NCI-H748 treated with DMSO at 0.1 percent for 48 hours (cell line): ENCODE measurements around the gene TMED4.
"Not testable (repeated sequence)": the region's sequence is repeated elsewhere in the genome, so short reads cannot be mapped to it uniquely, and the experiment has no call there.

ENCODE experiments used
- DNase-seq: peaks from one replicate; lab custom pipeline; 2025; lab: John Stamatoyannopoulos, UW

The TMED4 gene

DNA sequence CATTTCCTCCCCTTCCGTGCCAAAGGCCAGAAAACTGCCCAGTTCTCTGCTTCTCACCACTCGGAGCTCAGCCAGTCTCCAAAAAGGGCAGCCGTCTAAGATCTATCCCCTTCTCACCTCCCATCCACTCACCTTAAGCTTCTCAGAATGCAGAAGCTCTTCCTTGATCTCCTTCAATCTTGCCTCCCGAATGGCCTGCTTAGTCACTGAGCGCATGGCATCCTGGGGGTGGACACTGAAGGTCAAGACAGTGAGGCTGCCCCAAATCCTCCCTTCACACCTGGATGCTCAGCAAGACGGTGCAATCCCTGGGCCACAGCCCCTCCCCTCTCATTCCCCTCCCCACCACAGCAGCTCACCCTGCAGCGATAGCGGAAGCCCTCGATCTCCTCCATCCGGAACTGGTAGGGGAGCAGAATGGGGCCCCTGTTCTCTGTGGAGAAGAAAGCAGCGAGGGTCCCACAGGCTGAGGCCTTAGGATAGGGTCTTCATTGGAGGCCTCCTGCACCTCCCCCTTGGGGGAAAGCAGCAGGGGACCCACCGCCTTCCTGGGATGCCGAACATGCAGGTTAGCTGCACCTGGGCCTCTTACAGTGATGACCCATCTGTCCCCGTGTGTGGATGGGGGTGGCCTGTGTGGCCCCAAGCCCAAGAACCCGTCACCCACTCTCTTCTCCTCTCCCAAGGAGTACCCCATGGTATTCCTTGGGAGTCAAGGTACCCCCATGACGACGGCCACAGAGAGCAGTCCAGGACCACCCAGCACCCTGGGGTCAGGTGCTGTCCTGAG, 13.1 kb downstream of the TMED4 start:
- DNase-seq: no peak

DNA sequence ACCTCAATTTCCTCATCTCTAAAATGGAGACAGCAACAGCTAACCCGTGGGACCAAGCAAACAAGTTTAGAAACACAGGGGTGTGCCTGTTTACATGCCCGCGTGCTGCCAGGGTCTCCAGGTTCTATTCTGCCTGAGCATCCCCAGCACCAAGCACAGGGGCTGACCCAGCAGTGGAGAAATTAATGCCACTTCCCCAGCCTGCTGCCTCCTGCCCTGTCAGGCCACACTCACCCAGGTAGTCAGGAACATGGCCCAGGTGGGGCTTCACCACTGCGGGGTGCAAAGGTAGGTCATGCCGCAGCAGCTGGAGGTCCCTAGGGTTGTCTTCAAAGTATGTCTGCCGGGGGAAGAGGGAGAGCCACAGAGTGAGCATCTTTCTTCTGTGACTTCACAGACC, 14.1 kb downstream of the TMED4 start:
- no peak for DNase-seq

DNA sequence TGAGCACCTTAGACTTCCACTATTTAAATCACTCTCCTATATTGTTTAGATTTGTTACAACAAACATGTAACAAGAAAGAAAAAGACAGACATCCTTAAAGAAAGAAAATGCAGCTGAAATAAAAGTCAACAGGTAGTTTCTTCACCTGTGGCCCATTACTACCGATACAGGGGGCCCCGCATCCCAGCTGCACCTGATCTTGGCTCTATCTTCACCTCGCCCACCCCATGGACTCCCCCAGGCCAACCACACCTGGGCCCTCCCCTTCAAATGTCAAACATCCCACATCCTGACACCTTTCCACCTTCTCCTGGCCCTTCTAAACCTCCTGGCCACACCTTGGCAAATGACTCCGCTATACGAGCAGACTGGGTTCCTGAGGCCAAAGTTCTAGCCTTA, 15.4 kb downstream of the TMED4 start:
- DNase-seq: no peak

DNA sequence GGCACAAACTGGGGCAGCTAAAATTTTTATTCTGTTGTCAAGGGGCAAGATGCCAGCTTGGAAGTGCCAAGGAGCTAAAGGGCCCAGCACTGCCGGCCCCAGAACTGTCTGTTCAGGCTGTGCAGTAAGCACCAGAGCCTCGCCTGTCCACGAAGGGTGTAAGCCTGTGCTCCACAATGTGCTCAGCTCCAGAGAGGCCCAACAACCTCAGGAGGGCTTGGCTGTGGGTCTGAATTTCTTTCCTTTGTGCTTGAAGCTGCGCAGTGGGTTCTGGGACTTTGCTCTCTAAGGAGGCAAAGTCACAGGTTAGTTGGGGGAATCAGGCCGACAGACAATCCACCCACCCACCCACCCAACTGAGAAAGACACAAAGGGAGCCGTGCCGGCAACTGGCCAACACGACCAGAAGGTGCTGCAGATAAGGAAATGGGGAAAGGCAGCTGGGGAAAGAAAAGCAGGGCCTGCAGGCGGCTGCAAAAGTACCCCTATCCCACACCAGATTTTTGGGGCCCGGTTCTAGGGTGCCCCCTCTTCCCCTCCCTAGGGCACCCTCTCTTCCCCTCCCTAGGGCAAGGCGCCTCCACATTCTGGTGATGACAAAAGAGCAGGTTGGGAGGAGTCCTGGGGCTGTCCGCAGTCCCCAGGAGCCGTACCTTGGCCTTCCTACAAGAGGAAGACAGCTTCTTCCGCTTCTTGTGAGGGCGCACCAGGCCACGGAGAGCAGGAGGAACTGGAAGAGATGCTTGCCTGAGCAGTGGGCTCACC, 16.1 kb downstream of the TMED4 start:
- DNase-seq: no peak

DNA sequence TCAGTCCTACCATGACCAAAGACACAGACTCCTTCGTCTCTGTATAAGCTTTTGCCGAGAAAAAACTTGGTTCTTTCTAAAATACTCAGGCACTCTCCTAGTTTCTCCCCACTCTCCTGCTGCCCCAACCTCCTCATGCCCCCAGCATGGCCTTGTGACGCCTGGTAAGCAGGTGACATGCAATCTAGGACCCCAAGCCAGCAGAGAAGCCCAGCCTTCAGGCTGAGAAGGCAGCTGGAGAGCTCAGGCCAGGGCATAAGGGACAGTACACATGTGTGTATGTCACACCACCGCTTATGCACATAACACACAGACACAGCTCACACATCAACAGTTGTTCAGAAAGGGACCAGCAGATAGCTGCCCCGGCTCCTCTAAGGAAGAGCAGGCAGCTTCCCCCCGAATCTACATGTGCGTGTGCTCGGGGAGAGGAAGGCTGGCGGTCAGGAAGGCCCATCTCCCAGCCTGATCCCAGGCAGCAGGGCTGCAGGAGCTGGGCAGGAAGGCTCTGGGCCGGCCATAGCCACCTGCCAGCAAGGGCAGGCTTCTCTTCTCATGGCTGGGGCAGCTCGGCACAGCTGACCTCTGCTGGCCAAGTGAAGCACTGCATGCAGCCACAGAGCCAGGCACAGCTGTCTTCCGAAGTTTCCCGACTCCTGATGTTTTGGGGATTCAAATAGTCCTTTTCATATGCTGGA, 16.8 kb downstream of the TMED4 start:
- DNase-seq: no peak

DNA sequence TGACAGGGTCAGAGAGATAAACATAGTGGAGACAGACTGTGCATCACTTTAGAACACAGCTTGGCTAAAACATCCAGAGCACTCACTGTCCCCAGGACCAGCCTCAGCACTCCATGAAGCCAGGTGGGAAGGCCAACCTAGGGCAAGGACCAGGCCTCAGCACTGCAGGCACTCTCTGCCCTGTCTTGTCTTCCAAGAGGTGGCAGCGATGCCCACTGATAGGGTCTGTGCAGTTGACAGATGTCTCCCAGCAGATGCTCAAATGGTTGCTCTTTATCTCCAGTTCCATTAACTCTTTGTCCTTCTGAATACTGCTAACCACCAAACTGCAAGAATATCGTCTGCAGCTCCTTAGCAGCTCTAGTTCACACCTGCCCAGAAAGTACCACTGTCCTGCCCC, 17.4 kb downstream of the TMED4 start:
- no peak for DNase-seq

DNA sequence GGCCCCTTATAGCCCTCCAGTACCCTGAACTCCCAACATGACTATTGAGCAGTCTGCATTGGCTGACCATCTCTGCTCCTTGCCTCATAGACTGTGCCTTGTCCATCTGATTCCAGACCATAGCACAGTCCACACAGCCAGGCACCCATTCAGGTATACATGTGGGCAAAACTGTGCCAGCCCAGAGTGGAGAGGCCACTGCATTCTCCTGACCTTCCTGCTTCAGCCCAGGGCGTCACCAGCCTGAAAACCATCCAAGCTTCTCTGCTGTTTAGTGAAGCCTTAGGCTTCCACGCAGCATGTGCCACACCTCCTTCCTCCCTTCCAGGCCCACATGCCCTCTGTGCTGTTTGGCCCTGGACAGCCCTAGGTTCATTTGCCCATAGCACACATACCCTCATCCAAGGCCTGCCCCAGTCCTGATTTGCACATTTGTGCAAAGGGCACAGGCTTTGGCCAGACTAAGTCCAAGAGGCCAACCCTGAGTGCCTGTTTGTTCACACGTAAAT, 18.8 kb downstream of the TMED4 start:
- no peak for DNase-seq

DNA sequence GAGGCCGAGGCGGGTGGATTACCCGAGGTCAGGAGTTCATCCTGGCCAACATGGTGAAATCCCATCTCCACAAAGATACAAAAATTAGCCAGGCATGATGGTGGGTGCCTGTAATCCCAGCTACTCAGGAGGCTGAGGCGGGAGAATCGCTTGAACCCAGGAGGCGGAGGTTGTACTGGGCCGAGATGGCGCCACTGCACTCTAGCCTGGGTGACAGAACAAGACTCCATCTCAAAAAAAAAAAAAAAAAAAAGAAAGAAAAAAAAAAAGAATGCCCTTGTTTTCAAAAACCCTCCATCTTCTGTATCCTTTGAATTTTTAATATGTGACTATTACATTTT, 19.4 kb downstream of the TMED4 start:
- DNase-seq: not testable (repeated sequence)

DNA sequence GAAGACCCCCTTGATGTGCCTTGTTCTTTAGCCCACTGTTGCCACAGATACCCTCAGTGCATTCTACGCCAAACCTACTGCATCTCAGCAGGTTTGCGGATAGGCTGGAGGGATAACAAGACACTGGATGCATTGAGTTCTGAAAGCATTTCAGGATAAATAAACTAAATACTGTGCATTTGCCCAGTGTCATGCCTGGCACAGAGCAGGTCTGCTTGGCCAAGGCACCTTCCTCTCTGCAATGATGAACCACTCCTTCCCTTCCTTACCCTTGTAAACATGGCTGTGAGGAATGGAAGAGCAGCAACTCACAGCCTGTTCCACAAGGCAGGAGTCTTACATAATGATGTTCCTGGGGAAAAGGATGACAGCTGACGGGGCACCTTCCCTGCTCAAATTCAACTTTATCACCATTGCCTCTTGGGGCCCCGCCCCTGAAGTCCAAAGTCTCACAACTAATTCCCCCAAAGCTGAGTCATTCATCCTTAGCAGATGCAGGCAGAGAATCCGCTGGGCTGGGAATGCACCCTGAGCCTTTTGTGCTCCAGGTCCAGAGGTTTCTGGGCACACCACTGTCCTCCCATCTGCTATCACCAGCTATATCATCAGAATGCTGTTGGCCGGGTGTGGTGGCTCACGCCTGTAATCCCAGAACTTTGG, 19.9 kb downstream of the TMED4 start:
- DNase-seq: no peak

DNA sequence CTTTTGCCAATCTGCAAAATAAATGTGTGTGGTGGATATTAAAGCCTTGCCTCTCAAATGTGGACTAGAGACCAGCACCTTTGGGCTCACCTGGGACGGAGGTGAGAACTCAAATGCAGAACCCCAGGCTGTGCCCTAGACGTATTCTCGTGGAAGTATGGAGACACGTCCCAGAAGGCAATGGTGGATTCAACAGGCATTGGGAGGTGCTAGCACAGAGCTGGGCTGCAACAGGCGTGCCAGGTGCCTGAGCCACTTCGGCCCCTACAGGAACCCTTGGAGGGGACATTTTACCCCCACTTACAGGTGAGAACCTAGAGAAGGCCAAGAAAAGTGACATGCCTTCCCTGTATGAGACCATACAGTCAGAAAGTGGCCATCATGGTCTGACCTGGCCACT, 20.6 kb downstream of the TMED4 start:
- DNase-seq: no peak

DNA sequence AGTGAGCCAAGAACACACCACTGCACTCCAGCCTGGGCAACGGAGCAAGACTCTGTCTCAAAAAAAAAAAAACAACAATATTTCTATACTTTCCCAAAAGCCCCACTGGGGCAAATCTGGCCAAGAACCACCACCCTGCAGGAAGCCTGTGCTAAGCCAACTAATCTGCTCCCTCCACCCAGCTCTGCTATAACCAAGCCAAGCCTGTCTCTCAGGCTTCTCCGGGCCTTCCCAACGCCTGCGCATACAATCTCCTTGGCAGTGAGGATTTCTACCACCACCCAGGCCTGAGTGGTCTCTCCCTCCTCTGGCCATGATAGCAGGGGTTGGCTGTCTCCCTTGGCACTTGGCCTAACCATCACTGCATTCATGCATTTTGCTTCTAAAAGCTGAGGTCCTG, 22.5 kb downstream of the TMED4 start:
- DNase-seq: no peak

DNA sequence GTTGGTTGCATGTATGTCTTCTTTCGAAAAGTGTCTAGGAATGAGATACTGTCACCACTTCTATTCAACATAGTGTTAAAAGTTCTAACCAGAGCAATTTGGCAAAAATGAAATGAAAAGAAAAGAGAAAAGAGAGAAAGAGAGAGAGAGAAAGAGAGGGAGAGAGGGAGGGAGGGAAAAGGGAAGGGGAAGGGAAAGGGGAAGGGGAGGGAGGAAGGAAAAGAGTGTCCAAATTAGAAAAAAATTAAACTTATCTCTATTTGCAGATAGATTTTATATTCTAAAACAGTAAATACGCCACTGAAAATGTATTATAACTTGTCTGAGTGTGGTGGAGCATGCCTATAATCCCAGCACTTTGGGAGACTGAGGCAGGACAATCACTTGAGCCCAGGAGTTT, 24.5 kb downstream of the TMED4 start:
- no peak for DNase-seq

DNA sequence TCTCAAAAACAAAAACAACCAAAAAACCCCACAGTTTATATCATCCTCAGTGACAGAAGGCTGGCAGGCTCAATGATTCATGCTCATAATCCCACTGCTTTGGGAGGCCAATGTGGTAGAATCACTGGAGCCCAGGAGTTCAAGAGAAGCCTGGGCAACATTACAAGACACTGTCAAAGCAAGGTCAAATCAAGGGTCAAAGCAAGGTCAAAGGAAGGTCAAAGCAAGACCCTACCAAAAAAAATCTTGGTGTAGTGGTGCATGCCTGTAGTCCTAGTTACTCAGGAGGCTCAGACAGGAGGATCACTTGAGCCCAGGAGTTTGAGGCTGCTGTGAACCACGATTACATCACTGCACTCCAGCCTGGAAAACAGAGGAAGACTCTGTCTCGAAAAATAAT, 26.7 kb downstream of the TMED4 start:
- no peak for DNase-seq

DNA sequence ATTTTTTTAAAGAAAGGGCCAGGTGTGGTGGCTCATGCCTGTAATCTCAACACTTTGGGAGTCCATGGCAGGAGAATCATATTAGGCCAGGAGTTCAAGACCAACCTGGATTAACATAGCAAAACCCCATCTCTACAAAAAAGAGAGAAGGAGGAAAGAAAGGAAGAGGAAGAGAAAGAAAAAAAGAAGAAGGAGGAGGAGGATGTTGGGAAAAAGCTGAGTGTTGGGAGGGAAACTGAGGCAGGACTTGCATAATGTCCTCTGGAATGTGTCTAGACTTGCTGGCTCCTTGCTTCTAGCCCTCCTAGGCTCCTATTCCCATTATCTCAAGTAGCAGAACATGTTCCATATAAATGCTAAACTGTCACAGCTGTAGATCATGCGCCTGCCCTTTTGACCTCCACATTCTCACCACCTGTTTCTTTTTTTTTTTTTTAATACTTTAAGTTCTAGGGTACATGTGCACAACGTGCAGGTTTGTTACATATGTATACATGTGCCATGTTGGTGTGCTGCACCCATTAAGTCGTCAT, 29.5 kb downstream of the TMED4 start:
- DNase-seq: not testable (repeated sequence)

DNA sequence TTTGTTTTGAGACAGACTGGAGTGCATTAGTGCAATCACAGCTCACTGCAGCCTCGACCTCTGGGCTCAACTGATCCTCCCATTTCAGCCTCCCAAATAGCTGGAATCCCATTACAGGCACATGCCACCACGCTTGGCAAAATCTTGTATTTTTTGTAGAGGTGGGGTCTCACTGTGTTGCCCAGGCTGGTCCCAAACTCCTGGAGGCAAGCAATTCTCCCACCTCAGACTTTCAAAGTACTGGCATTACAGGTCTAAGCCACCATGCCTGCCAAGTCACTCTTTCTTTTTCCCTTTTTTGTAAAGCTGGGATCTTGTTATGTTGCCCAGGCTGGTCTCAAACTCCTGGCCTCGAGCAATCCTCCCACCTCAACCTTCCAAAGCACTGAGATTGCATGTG, 32.6 kb downstream of the TMED4 start:
- DNase-seq: no peak

DNA sequence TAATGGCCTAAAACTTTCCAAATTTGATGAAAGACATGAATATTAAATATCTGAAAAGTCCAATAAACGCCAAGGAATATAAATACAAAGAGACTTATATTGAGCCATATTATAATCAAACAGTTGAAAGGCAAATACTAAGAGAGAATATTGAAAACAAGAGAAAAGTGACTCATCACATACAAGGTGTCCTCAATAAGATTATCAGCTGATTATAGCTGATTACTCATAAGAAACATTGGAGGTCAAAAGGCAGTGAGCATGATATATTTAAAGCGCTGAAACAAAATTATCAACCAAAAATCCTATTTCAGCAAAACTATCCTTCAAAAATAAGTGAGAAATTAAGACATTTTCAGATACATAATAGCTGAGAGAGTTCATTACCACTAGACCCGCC, 33.1 kb downstream of the TMED4 start:
- no peak for DNase-seq

DNA sequence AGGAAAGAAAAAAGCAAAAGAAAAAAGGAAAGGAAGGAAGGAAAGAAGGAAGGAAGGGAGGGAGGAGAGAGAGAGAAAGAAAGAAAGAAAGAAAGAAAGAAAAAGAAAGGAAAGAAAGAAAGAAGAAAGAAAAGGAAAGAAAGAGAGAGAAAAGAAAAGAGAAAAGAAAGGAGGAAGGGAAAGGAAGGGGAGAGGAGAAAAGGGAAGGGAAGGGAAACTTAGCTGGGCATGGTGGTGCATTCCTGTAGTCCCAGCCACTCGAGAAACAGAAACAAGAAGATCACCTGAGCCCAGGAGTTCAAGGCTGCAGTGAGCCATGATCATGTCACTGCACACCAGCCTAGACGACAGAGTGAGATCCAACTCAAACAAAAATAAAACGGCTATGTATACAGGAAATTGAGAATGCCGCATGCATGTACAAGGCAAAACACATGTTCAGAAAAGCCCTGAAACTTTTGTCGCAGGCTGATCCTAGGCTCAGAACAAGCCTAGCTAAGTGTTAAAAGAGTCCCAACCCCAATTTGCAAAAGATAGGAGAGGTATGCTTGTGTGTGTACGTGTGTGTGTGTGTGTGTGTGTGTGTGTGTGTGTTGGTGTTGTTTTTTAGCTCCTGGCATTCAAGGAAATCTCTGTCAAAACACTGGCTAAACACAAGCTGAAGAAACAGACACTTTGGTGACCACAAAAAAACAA, 34.3 kb downstream of the TMED4 start:
- no peak for DNase-seq

DNA sequence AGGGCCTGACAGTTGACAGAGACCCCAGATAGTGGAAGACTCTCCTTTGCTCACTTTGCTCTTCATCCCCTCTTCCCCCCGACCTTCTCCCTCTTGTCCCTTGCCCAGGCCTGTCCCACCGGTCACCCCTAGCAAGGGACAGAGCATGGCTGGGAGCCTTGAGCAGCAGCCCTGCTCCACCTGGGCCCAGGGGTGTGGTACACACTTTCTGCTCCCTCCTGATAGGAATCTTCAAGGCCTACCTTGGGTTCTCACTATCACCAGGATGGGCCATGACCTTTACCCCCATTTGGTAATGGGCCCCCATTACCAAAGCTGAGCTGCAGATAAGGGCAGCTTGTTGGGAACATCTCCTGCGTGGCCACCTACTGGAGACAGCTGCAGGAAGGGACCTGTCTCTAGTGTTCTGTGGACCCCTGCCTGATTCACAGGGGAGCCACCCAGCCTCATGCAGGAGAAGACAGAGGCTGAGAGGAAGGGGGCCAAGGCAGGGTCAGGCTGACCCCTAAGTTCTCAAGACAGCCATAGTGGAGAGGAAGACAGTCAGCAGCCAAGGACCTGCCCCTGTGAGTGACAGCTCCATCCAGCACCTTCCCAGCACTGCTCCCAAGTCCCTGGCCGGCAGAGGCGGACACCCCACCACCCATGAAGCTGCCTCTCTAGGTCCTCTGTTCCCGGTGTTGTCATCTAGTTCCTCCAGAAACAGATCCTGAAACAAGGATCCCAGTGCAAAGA, 40.0 kb downstream of the TMED4 start:
- DNase-seq: no peak

DNA sequence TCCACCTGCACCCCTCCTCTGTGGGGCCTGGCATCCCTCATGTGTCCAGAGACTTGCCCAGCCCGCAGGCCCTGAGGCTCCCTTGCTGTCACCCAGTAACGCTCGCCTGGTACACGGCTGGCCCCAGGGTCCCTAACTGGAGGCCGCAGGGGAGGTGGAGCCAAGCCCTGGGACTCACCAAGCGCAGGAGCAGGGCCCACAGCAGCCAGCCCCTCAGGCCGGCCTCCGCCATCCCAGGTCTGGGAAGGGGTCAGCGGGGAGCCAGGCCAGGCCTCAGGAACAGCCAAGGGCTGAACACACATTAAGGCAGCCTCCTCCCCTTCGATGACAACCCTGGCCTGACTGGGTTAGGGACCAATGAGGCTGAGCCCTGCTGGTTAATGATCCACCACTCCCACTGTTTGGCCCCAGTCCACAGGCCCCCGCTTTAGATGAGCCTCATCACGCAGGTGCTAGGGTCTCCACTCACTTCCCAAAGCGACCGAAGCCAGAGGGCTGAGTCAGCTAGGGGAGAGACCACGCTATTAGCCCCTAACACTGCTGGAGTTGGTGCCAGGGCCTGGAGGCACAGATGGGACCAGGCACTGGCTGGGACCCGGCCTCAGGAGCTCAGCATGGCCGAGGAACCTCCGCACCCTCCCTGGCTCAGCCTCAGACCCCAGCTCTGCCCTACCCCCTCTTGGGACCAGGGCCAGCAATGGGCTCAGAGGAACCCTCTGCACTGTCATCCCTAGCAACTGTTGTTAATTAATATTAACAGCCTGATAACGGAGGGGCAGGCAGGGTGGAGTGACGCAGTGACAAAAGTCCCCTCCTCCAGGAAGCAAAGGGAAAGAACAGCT, 40.8 kb downstream of the TMED4 start, which contains the start of gene NPC1L1:
Gene NPC1L1 (minus strand): TSS at position 303 of the 842 bp plus-strand sequence. CDS start 71 bp downstream, at position 232.
- no peak for DNase-seq

DNA sequence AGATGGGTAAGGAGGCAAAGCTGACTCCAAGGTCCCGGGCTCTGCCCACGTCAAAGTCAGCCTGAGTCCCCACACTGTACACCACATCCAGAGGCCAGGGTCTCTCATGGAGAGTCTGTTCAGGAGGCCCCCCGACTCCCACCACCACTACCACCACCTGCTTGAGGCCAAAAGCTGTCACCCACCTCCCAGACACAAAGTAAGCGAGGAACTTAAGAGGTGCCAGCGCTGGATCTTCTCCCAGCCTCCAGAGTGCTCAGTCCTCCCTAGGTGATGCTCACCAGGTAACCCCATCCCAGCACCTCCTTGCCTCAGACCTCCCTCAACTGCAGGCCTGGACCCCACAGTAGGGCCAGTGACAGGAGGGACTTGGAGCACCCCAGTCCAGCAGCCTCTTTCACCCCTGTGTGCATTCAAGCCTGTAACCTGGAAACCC, 41.4 kb downstream of the TMED4 start:
- no peak for DNase-seq
